ENCODE data around the gene KASH5.
A peak's percentile ranks its signal among the peaks of the same experiment; 100 is the strongest.

The KASH5 gene

DNA sequence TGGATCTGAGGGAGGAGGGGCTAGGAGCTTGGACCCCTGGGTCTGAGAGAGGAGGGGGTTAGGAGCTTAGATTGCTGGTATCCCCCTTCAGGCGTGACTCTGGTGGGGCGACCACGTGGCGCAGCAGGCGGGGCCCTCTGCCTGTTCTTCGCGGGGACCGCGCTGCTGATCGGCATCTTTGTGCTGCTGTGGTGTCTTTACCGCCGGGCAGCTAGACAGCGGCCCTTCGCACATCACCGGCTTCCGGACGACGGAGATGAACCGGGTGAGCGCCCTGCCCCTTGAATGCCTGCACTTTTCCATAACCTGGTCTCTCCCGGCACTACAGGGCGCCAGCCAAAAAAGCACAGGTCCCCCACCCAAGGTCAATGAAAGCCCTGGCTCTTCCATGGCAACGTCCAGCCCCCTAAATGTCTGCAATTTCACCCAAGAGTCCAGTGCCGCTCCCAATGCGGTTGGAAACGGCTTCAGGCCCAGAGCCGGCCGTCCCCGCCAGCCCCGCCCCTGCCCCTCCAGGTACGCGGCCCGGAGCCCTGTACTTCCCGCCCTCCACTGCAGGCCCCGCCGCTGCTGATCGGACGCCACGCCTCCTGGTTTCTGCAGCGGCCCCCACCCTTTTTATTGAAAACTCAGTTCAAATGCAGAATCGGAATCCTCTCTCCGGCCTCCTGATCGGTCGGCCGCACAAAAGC is 40.0 kb downstream of the KASH5 start:
- DNase-seq (ENCODE audit: low read depth), result no peak
- TF ChIP-seq, protein P1, sequence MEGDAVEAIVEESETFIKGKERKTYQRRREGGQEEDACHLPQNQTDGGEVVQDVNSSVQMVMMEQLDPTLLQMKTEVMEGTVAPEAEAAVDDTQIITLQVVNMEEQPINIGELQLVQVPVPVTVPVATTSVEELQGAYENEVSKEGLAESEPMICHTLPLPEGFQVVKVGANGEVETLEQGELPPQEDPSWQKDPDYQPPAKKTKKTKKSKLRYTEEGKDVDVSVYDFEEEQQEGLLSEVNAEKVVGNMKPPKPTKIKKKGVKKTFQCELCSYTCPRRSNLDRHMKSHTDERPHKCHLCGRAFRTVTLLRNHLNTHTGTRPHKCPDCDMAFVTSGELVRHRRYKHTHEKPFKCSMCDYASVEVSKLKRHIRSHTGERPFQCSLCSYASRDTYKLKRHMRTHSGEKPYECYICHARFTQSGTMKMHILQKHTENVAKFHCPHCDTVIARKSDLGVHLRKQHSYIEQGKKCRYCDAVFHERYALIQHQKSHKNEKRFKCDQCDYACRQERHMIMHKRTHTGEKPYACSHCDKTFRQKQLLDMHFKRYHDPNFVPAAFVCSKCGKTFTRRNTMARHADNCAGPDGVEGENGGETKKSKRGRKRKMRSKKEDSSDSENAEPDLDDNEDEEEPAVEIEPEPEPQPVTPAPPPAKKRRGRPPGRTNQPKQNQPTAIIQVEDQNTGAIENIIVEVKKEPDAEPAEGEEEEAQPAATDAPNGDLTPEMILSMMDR (IDR thresholded peaks at IDR 0.05; ENCODE audit: insufficient read depth, low read depth, low read length, missing control alignments), result no peak
- H3K4me3 ChIP-seq (ENCODE audit: low read length), result no peak overlapping the region

DNA sequence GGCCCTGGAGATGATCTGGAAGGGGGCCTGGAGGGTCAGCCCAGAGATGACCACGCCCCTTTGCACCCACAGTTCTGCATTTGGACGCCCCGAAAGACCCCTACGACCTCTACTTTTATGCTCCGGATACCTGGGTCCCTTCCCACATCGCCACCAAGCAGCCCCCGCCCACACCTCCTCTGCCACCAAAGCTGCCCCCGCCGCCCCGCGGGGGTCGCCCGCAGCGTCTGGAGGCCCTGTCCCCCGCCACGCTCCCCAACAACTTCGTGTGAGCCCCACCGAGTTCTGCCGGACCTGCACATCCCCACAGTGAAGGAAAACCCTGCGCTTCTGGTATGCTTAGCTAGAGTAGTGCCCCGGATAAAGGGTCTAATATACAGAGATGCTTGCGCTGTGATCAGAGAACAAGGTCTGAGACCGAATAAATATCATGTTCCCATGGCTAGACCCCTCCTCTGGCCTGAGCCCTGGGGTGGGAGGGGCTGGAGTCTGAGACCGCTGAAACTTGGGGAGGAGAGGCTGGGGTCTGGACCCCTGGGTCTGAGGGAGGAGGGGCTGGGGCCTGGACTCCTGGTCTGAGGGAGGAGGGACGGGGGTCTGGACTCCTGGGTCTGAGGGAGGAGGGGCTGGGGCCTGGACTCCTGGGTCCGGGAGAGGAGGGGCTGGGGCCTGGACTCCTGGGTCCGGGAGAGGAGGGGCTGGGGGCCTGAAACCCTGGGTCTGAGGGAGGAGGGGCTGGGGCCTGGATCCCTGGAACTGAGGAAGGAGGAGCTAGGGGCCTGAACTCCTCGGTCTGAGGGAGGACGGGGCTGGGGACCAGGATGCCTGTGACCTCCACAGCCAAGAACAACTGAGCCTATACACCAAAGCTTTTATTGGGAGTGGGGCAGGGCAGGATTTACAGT is 40.8 kb downstream of the KASH5 start:
- DNase-seq (ENCODE audit: low read depth), result no peak
- no peak overlapping the region for H3K4me3 ChIP-seq (ENCODE audit: low read length)
- TF ChIP-seq, protein P1 (IDR thresholded peaks at IDR 0.05; ENCODE audit: insufficient read depth, low read depth, low read length, missing control alignments), result no peak

DNA sequence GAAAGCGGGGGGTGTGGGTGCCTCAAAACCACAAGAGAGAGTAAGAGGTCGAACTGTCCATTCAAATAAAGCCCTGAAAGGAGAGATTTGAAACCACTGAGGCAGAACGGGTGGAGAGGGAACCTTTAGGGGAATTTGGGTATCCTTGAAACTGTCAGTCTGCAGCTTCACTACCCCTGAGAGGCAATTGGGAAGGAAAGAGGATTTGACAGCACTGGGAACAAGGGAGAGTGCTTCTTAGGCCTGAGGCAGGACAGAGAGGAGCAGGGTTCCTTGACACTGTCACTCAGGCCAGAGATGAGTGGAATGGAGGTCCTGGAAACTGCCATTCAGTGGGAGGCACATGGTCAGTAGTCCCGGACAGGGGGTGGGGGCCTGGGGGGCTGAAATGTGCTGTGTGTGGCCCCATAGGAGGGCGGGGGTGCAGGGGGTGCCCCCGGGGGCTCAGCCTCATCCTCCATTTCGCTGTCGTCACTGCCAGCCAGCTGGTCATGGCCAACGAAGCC is 42.2 kb downstream of the KASH5 start:
- no peak for DNase-seq (ENCODE audit: low read depth)
- TF ChIP-seq, protein P1 (IDR thresholded peaks at IDR 0.05; ENCODE audit: insufficient read depth, low read depth, low read length, missing control alignments), result no peak

GRCh38 chr19:49430678-49431329 is 42.8 kb downstream of the KASH5 start:
- H3K4me3 ChIP-seq (ENCODE audit: low read length), result no peak overlapping the region
- TF ChIP-seq, protein P1 (IDR thresholded peaks at IDR 0.05; ENCODE audit: insufficient read depth, low read depth, low read length, missing control alignments), result peak; percentile 24
- DNase-seq (ENCODE audit: low read depth), result no peak

More for the DNA sequence above, 42.2 kb downstream of the KASH5 start:
- no peak overlapping the region for H3K4me3 ChIP-seq (ENCODE audit: low read length)

DNA sequence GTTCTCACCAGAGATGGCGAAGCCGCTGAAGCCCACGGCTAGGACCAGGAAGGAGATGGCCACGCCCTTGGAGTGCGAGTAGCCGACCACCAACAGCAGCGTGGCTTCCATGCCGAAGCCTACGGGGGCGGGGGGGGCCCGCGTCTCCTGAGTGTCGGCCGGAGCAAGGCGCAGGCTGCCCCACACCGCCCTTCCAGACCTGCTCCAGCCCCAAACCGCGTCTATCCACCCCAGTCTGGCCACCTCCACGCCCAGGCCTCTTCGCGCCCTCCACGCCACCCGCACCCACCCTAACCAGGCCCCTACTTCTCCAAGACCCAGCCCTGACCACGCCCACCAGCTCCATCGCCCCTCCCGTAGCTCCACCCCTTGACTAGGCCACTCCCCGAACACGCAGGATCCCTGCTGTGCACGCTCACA is 43.3 kb downstream of the KASH5 start:
- TF ChIP-seq, protein P1 (IDR thresholded peaks at IDR 0.05; ENCODE audit: insufficient read depth, low read depth, low read length, missing control alignments), result no peak
- no peak for DNase-seq (ENCODE audit: low read depth)
- H3K4me3 ChIP-seq (ENCODE audit: low read length), result no peak overlapping the region

DNA sequence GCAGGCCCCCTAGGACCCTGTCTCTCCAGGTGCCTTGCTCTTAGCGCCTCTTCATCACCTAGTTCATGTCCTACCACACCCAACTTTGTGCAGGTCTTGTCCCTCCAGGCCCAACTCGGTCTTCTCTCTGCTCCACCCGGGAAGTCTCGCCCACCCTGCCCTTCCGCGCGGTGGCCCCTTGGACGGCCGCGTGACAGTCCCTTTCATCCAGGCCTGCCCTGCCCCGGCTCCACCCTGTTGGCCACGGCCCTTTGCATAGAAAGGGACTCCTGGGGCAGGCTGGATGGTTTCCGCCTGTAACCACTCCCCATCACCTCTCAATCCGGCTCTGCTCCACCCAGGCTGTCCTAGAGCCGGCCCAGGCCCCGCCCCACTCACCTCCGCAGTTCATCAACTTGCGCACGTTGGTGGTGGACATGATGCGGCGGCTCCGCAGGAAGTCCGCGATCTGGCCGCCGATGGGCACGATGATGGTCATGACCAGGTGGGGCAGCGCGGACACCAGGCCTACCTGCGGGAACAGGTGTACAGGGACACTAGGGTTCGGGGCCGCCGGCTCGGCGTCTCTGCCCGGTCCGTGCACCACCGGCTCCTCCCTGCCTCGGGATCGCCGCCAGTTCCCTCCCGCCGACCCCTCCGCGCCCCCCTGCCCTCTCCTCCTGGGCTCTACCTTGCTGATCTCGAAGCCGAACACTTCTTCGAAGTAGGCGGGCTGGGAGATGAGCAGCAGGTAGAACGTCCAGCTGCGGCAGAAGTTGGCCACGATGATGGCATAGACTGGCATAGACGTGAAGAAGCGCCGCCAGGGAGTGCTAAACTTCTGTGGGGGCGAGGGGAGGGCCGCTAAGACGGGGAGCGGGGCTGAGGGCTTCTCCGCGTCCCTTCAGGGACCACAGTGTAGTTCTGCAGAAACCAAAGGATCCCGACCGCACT is 44.4 kb downstream of the KASH5 start:
- TF ChIP-seq, protein P1 (IDR thresholded peaks at IDR 0.05; ENCODE audit: insufficient read depth, low read depth, low read length, missing control alignments), result no peak
- H3K4me3 ChIP-seq (ENCODE audit: low read length), result no peak overlapping the region
- peak; percentile 41 for DNase-seq (ENCODE audit: low read depth)

Data from epithelial cell of esophagus (primary cell).